VCaP (cell line): ENCODE data around the gene MUC5AC.

Experiments
- H3K27ac ChIP-seq: fragments of 450-650 bp; 2 replicates; pipeline ENCODE4 v1.5.1; 2017
- TF ChIP-seq, protein P1 (sequence below): fragments of 450-650 bp; conservative IDR thresholded peaks from 2 replicates; pipeline ENCODE4 v1.5.1; 2017; ENCODE audit warnings: mild to moderate bottlenecking, moderate library complexity

The MUC5AC gene

DNA sequence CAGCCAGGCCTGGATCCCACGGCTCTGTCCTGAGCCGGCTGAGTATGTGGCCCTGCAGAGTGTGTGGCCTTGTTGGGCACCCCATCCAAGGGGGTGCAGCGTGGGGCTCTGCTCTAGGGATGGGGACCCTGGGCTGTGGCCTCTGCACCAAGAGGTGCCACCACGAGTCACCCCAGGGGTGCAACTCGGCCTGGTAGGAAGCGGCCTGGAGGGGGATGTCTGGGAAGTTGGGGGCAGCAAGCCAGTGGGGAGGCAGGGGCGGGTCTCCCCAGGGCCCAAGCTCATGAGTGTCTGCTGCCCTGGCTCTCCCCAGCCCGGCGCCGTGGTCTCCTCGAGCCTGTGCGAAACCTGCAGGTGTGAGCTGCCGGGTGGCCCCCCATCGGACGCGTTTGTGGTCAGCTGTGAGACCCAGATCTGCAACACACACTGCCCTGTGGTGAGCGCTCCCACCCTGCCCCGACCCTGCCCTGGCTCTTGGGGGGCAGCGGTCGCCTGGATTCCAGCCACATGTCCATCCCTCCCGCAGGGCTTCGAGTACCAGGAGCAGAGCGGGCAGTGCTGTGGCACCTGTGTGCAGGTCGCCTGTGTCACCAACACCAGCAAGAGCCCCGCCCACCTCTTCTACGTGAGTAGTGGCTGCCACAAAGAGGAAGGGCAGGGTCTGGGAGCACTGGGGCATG lies 40.9 kb downstream of the MUC5AC start:
- H3K27ac ChIP-seq, result no peak overlapping the region
- TF ChIP-seq, protein P1, sequence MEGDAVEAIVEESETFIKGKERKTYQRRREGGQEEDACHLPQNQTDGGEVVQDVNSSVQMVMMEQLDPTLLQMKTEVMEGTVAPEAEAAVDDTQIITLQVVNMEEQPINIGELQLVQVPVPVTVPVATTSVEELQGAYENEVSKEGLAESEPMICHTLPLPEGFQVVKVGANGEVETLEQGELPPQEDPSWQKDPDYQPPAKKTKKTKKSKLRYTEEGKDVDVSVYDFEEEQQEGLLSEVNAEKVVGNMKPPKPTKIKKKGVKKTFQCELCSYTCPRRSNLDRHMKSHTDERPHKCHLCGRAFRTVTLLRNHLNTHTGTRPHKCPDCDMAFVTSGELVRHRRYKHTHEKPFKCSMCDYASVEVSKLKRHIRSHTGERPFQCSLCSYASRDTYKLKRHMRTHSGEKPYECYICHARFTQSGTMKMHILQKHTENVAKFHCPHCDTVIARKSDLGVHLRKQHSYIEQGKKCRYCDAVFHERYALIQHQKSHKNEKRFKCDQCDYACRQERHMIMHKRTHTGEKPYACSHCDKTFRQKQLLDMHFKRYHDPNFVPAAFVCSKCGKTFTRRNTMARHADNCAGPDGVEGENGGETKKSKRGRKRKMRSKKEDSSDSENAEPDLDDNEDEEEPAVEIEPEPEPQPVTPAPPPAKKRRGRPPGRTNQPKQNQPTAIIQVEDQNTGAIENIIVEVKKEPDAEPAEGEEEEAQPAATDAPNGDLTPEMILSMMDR, result no peak

- no peak overlapping the region for H3K27ac ChIP-seq
- TF ChIP-seq, protein P1, result no peak
Observed at GRCh38 chr11:1199241-1199750, 41.5 kb downstream of the MUC5AC start.

GRCh38 chr11:1199751-1200610 lies 42.2 kb downstream of the MUC5AC start:
- TF ChIP-seq, protein P1, result no peak
- no peak overlapping the region for H3K27ac ChIP-seq

- TF ChIP-seq, protein P1, result no peak
- no peak overlapping the region for H3K27ac ChIP-seq
Observed at GRCh38 chr11:1200611-1201191, 42.9 kb downstream of the MUC5AC start.

DNA sequence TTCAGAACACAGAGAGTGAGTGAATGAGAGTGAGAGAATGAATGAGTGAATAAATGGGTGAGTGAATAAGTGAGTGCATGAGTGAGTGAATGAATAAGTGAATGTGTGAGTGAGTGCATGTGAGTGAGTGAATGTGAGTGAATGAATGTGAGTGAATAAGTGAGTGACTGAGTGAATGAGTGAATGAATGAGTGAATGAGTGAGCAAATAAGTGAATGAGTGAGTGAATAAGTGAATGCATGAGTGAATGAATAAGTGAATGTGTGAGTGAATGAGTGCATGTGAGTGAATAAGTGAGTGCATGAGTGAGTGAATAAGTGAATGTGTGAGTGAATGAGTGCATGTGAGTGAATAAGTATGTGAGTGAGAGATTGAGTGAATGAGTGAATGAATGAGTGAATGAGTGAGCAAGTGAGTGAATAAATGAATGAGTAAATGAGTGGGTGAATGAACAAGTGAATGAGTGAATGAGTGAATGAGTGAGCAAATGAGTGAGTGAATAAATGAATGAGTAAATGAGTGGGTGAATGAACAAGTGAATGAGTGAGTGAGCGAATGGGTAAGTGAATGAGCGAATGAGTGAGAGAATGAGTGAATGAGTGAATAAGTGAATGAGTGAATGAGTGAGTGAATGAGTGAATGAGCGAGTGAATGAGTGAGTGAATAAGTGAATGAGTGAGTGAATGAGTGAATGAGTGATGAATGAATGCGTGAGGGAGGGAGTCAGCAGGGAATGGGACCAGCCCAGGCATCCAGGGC lies 43.8 kb downstream of the MUC5AC start:
- H3K27ac ChIP-seq, result no peak overlapping the region
- TF ChIP-seq, protein P1, result no peak

GRCh38 chr11:1202154-1202775 lies 44.5 kb downstream of the MUC5AC start:
- TF ChIP-seq, protein P1, result no peak
- no peak overlapping the region for H3K27ac ChIP-seq
